Endothelial cell (in vitro differentiated cells): ENCODE measurements around the gene RASSF7. TPM values are rescaled to one million over a fixed set of nuclear protein-coding genes. Genes with fewer than 3 reads are reported as not detected.

Source experiments
- DNase-seq: peaks from one replicate; pipeline ENCODE4 v3.0.0; 2021; ENCODE audit warnings: low spot score
- H3K27ac Mint-ChIP-seq: one replicate; pipeline ENCODE4 v1.8.0; 2021; ENCODE audit warnings: mixed read lengths, inconsistent platforms; ENCODE audit not compliant: unreplicated experiment
- H3K27me3 Mint-ChIP-seq: one replicate; pipeline ENCODE4 v1.8.0; 2021; ENCODE audit warnings: mild to moderate bottlenecking, moderate library complexity, mixed read lengths, inconsistent platforms; ENCODE audit not compliant: unreplicated experiment
- H3K36me3 Mint-ChIP-seq: one replicate; pipeline ENCODE4 v1.8.0; 2021; ENCODE audit warnings: mild to moderate bottlenecking, low read depth, mixed read lengths, inconsistent platforms; ENCODE audit not compliant: unreplicated experiment
- H3K4me1 Mint-ChIP-seq: one replicate; pipeline ENCODE4 v1.8.0; 2021; ENCODE audit warnings: mild to moderate bottlenecking, mixed read lengths, inconsistent platforms; ENCODE audit not compliant: unreplicated experiment
- H3K4me3 Mint-ChIP-seq: one replicate; pipeline ENCODE4 v1.8.0; 2021; ENCODE audit warnings: mild to moderate bottlenecking, mixed read lengths, inconsistent platforms; ENCODE audit not compliant: unreplicated experiment
- H3K9me3 Mint-ChIP-seq: one replicate; pipeline ENCODE4 v1.8.0; 2021; ENCODE audit warnings: mixed read lengths, inconsistent platforms; ENCODE audit not compliant: unreplicated experiment
- total RNA-seq: library from RNA; stranded (reverse); fragmentation: NEBNext Ultra II Directional; extraction: Animal tissue kit (Norgen Biotek cat#: 25700); gene quantifications from one replicate; pipeline ENCODE4 v1.2.1, GENCODE V29; 2021; ENCODE audit not compliant: unreplicated experiment
- TF ChIP-seq, protein P1 (sequence below): fragments of 200-600 bp; sonication (generic); IDR thresholded peaks from one replicate; pipeline ENCODE4 v1.5.0; 2021; ENCODE audit warnings: antibody characterized with exemption; ENCODE audit not compliant: unreplicated experiment

RASSF7 gene
- total RNA-seq, 1 donor from 2014 or later: 8.9 TPM

DNA sequence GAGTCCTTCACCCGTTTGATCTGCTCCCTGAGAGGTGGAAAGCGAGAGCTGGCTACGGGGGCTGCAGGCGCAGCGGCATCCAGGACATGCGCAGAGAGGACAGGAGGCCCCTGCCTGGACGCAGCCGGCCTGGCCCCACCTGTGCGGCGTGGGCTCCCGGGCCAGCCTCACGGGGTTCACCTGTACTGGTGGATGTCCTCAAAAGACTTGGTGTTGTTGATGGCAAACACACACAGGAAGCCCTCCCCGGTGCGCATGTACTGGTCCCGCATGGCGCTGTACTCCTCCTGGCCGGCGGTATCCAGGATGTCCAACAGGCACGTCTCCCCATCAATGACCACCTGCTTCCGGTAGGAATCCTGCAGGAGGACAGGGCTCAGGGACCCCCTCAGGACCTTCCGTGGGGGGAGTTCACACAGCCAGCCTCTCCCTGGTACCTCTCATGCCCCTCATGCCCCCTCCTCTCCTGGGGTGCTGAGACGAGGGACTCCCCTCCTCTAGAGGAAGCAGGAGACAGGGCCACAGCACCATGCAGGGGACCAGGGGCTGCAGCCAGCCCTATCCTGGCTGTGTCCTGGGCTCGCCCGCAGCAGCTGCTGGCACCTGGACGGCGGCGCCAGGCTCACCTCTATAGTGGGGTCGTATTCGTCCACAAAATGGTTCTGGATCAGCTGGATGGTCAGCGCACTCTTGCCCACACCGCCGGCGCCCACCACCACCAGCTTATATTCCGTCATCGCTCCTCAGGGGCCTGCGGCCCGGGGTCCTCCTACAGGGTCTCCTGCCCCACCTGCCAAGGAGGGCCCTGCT, 27.0 kb upstream of the RASSF7 start:
- no peak overlapping the region for H3K4me3 Mint-ChIP-seq
- peak overlapping the region; percentile 24 for H3K27ac Mint-ChIP-seq
- peaks cover 7% of the 10 kb centered on the region for H3K4me1 Mint-ChIP-seq
- no peak for DNase-seq
- peaks cover 6% of the 10 kb centered on the region for H3K36me3 Mint-ChIP-seq
- no peaks in the 10 kb centered on the region for H3K9me3 Mint-ChIP-seq
- peaks cover 14% of the 10 kb centered on the region for H3K27me3 Mint-ChIP-seq
- TF ChIP-seq, protein P1, sequence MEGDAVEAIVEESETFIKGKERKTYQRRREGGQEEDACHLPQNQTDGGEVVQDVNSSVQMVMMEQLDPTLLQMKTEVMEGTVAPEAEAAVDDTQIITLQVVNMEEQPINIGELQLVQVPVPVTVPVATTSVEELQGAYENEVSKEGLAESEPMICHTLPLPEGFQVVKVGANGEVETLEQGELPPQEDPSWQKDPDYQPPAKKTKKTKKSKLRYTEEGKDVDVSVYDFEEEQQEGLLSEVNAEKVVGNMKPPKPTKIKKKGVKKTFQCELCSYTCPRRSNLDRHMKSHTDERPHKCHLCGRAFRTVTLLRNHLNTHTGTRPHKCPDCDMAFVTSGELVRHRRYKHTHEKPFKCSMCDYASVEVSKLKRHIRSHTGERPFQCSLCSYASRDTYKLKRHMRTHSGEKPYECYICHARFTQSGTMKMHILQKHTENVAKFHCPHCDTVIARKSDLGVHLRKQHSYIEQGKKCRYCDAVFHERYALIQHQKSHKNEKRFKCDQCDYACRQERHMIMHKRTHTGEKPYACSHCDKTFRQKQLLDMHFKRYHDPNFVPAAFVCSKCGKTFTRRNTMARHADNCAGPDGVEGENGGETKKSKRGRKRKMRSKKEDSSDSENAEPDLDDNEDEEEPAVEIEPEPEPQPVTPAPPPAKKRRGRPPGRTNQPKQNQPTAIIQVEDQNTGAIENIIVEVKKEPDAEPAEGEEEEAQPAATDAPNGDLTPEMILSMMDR: no peak

DNA sequence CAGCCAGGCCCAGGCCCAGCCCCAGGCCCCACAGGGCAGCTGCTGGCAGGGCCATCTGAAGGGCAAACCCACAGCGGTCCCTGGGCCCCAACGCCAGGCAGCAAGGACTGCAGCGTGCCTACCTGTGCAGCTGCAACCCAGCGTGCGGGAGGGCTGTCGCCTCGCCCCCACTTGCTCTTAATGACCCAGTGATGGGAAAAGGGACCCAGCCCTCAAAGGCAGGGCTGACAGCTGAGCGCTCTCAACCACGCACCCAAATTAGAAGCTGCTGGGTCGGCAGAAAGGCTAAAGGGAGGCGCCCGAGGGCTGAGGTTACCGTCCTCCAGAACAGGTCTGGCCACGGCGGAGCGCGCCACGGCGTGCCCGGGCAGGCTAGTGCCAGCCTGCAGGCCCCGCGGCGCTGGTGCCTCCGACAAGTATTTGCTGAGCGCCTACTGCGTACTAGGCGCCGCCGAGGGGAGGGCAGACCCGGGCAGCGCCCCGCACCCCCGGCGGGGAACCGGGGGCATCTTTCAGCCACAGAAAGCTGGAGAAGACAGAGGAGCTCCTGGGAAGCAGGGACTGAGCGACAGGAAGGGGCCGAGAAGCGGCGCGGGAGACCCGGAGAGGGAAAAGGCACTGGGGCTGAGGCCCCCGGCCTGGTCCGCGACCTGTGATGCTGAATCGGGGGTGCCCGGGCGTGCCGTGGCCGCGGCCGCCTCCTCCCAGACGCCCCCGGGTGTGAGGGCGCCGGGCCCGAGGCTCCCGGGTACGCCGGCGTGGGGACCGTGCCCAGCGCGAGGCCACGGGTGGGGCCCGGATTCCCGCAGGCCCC, 26.2 kb upstream of the RASSF7 start:
- no peaks in the 10 kb centered on the region for H3K9me3 Mint-ChIP-seq
- peaks cover 14% of the 10 kb centered on the region for H3K27me3 Mint-ChIP-seq
- H3K27ac Mint-ChIP-seq: no peak overlapping the region
- peak overlapping the region; percentile 79 for H3K4me3 Mint-ChIP-seq
- DNase-seq: peak; percentile 18
- peaks cover 6% of the 10 kb centered on the region for H3K36me3 Mint-ChIP-seq
- TF ChIP-seq, protein P1: no peak
- peaks cover 7% of the 10 kb centered on the region for H3K4me1 Mint-ChIP-seq

DNA sequence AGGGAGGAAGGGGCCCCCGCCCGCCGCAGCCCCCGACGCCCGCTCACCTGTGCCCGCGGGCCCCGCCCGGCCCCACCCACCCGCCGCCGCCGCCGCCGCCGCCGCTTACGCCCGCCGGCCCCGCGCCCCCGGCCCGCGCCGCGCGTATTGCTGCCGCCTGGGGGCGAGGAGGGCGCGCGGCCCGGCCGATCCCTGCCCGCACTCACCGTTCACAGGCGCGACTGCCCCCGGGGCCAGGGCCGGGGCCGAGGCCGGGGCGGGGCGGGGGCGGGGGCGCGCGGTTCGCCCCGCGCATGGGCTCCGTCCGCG, 25.6 kb upstream of the RASSF7 start:
- DNase-seq: no peak
- no peak overlapping the region for H3K4me3 Mint-ChIP-seq
- peaks cover 6% of the 10 kb centered on the region for H3K36me3 Mint-ChIP-seq
- peaks cover 14% of the 10 kb centered on the region for H3K27me3 Mint-ChIP-seq
- H3K9me3 Mint-ChIP-seq: no peaks in the 10 kb centered on the region
- H3K4me1 Mint-ChIP-seq: peaks cover 7% of the 10 kb centered on the region
- TF ChIP-seq, protein P1: no peak
- H3K27ac Mint-ChIP-seq: no peak overlapping the region

DNA sequence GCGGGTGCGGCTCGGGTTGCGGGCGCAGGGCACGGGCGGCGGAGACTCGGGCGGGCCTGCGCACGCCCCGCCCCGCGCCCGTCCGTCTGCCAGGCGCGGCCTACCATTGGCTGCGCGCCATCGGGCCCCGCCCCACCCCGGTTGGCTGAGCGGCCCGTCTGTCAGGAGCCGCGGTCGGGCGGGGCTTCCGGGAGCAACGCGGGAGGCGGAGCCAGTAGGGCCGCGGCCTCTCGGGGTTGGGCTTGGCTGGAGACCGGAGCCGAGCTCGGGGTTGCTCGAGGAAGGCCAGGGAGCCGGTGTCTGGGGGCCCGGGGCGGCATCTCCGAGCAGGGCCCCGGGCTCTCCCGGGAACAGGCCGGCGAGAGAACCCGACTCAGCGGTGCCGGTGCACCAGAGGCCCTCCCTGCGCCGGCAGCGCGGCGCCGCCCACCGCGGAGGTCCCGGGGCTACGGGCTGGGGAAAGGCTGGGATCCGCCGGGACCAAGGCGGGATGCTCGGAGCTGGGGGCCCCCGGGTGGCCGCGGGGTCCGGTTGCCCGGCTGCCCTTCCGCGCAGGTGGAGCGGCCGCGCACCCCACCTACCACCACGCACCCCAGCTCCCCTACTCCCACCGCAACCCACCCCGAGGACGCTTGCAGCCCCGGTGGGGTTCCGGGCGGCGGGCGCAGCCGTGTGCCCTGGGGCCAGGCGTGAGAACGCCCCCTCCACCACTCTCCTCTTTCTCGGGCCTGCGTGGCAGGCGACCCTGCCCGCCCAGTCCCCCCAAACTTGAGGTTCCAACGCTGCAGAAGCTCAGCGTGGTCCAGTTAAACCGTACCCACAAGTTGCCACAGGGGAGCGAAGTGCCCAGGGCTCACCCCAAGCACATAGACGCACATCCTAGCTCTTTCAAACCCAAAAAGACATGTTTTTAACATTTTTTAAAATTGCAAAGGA, 25.0 kb upstream of the RASSF7 start, which contains the start of gene HRAS:
Gene HRAS, minus strand, starts transcription at position 58 of the 936 bp plus-strand sequence.
- Mint-ChIP-seq H3K36me3 (peaks cover 6% of the 10 kb centered on the region), H3K4me1 (peaks cover 7% of the 10 kb centered on the region), H3K27me3 (peaks cover 14% of the 10 kb centered on the region), H3K9me3 (no peaks in the 10 kb centered on the region), H3K4me3 (peak within 1 kb of the TSS; percentile 95), H3K27ac (peak within 1 kb of the TSS; percentile 82)
- peak; percentile 98 for DNase-seq
- TF ChIP-seq, protein P1: no peak
